Stimulated activated CD4-positive, alpha-beta T cell treated with anti-CD3 and anti-CD28 coated beads, TNF-alpha, amount 100 ng/mL, for 24 hours (primary cell): ENCODE results near the gene VRK3.

Source experiments
- DNase-seq, 3 experiments: peaks; one replicate each; pipeline ENCODE4 v3.0.0-alpha.2; 2020; ENCODE audit warnings: low read depth in 3 of 3

The VRK3 gene

GRCh38 chr19:49930483-49931011 lies 94.6 kb downstream of the VRK3 start:
- no peak for DNase-seq

GRCh38 chr19:49929611-49930482 lies 95.3 kb downstream of the VRK3 start:
- DNase-seq, result peak; percentile 82 to 90 (median 89)

DNA sequence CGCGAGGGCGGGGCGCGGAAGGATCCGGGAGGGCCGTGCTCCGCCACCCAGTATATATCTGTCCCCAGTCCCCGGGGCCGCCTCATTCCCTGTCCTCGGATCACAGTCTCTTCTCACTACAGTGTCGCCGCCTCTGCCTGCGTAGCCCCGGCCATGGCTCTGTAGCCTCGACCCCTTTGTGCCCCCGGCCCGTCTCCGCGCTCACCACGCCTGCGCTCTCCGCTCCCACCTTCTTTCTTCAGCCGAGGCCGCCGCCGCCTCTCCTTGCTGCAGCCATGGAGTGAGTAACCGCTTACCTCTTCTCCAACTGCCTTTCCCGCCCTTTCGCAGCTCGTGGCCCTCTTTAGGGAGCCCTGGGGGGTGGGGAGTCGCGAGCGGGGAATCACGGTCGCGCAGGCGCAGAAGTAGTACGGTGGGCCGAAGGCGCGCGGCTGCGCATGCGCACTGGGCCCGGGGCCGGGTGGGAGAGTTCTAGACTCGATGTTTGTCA lies 96.0 kb downstream of the VRK3 start, which contains the start of the genes ATF5 and NUP62:
TSS of gene ATF5 (plus strand) at position 85 of the 490 bp plus-strand sequence. CDS start 1,646 bp downstream, outside the sequence.
TSS of gene NUP62 (minus strand) at position 384 of the 490 bp plus-strand sequence. CDS start 19,697 bp downstream, outside the sequence.
- DNase-seq, result peak; percentile 83 to 92 (median 89)

- DNase-seq, result no peak
These were observed 97.5 kb downstream of the VRK3 start for GRCh38 chr19:49927526-49928264.

GRCh38 chr19:49926515-49926914 lies 98.7 kb downstream of the VRK3 start:
- no peak for DNase-seq
